Thyroid gland (tissue), 4 donors: Measurements from ENCODE around the gene CTNNA3. TPM values are rescaled to one million over a fixed set of nuclear protein-coding genes. Genes with fewer than 3 reads are reported as not detected.

Source experiments
- DNase-seq, 2 donors: peaks; one replicate each; pipeline ENCODE4 v3.0.0-alpha.2; 2019
- H3K27ac ChIP-seq, 3 donors: fragments of 200-600 bp; sonication (generic); 1 replicate in 2 of 3; 2 replicates in 1 of 3; pipeline ENCODE4 v1.5.1; 2016 to 2019; ENCODE audit warnings: mild to moderate bottlenecking in 1 of 3, moderate library complexity in 1 of 3
- H3K27me3 ChIP-seq: fragments of 200-600 bp; sonication (generic); one replicate; pipeline ENCODE4 v1.5.1; 2019
- H3K36me3 ChIP-seq, 2 donors: fragments of 200-600 bp; sonication (generic); one replicate each; pipeline ENCODE4 v1.5.1; 2016 to 2019
- H3K4me1 ChIP-seq, 2 donors: fragments of 200-600 bp; sonication (generic); one replicate each; pipeline ENCODE4 v1.5.1; 2017 to 2019
- H3K4me3 ChIP-seq, 3 donors: fragments of 200-600 bp; sonication (generic); replicated peaks in 1 of 3; 1 replicate in 2 of 3; 2 replicates in 1 of 3; pipeline ENCODE4 v1.5.1; 2016; ENCODE audit warnings: mild to moderate bottlenecking in 1 of 3
- H3K9me3 ChIP-seq: fragments of 200-600 bp; sonication (generic); one replicate; pipeline ENCODE4 v1.5.1; 2017
- CTCF ChIP-seq, 6 experiments: fragments of 200-600 bp in 3 of 6; fragments of 450-650 bp in 3 of 6; sonication (generic) in 3 of 6; IDR thresholded peaks; one replicate each; pipeline ENCODE4 v1.5.1; 2016 to 2019; ENCODE audit warnings: antibody characterized with exemption in 6 of 6, mild to moderate bottlenecking in 2 of 6, inconsistent platforms in 1 of 6, moderate library complexity in 1 of 6
- POLR2A ChIP-seq, 2 donors: fragments of 450-650 bp; IDR thresholded peaks; one replicate each; pipeline ENCODE4 v1.6.1; 2017; ENCODE audit warnings: antibody characterized with exemption in 2 of 2, mild to moderate bottlenecking in 2 of 2, moderate library complexity in 1 of 2
- WGBS, 2 donors: methylation state at CpG; one replicate each; pipeline ENCODE4 v1.1.5; 2017; 5-methylcytosine and 5-hydroxymethylcytosine counted together
- intact Hi-C: fragments of 100-400 bp; cut with DNase I; formaldehyde crosslinking; loops from one replicate; pipeline ENCODE4 v1.15.1; 2023
- total RNA-seq, 4 donors: library from RNA; depleted of rRNA; stranded (reverse); fragments of >200 nt; gene quantifications; one replicate each; pipeline ENCODE4 v1.2.3, GENCODE V29; 2016

Gene CTNNA3
- total RNA-seq, 4 donors from 2014 or later, result 0.11 to 0.79 (median 0.13) TPM; not detected in 1

DNA sequence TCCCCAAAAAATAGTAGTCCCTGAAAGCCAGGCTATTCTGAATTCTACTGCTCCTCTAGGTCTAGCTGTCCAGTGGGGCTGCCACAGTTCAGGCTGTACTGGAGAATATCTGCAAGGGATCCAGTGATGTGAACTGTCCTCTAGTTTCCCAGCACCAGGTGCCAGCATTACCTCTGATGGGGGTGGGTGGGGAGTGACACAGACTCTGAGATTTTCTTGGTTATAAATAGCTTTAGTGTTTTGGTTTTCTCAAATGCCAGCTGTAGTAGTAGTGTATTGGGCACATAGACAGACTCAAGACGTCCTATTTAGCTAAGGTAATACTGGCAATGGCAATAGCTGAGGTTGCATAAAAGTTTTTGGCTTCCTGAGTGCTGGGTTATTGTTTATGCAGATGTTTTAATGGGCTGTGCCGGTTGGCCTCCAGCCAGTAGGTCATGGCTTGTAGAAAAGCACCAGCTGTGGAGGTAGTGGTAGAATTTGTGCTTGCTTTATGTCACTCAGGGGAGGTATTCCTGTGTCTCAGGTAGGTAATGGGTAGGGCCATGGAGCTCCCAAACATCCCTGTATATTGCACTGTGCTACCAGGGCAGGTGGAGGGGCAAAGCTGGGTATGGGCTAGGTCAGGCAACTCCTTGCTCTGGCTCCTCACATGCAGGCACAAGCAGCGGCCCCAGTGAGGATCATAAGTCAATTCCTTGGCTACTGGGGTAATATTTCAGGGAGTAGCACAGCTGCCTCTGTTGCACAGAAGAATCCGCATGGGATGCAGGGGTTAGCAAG lies 1108.9 kb downstream of the CTNNA3 start:
- Histone ChIP-seq H3K36me3 (no peaks in the 10 kb centered on the region), H3K27me3 (no peaks in the 10 kb centered on the region), H3K4me3 (no peak overlapping the region), H3K9me3 (no peaks in the 10 kb centered on the region), H3K4me1 (no peaks in the 10 kb centered on the region), H3K27ac (no peak overlapping the region)
- WGBS, 2 donors, result 81 to 85% methylated on average over 3 to 4 of the region's 4 CpGs
- no peak for DNase-seq
- intact Hi-C loops, result no loop called here
- TF ChIP-seq CTCF (IDR thresholded peaks at IDR 0.05) (no peak), POLR2A (IDR thresholded peaks at IDR 0.05) (no peak)

DNA sequence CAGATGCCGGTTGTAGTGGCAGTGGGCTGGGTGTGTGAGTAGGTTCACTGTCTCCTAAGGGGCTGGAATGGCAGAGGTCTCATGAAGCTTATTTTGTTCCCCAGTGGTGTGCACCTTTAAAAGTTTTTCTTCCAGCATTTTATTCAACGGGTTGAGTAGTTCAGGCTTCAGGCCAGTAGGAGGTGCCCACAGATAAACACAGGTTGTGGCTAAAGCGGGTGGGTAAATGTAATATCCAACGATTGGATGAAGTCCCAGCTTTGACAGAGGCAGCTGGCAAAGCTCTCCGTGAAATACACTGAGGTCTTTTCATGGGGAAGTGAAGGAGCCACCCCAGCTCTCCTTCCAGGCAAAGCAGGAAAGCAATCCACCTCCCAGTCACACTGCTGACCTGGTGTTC lies 1109.9 kb downstream of the CTNNA3 start:
- DNase-seq, result no peak
- no peak overlapping the region for H3K27ac ChIP-seq
- intact Hi-C loops, result no loop called here
- H3K4me3 ChIP-seq, result no peak overlapping the region
- H3K27me3 ChIP-seq, result no peaks in the 10 kb centered on the region
- no peaks in the 10 kb centered on the region for H3K9me3 ChIP-seq
- H3K4me1 ChIP-seq, result no peaks in the 10 kb centered on the region
- WGBS, 2 donors, result 45 to 46% methylated on average over 4 to 5 of the region's 5 CpGs
- no peak for TF ChIP-seq POLR2A (IDR thresholded peaks at IDR 0.05)
- no peak for TF ChIP-seq CTCF (IDR thresholded peaks at IDR 0.05)
- no peaks in the 10 kb centered on the region for H3K36me3 ChIP-seq

DNA sequence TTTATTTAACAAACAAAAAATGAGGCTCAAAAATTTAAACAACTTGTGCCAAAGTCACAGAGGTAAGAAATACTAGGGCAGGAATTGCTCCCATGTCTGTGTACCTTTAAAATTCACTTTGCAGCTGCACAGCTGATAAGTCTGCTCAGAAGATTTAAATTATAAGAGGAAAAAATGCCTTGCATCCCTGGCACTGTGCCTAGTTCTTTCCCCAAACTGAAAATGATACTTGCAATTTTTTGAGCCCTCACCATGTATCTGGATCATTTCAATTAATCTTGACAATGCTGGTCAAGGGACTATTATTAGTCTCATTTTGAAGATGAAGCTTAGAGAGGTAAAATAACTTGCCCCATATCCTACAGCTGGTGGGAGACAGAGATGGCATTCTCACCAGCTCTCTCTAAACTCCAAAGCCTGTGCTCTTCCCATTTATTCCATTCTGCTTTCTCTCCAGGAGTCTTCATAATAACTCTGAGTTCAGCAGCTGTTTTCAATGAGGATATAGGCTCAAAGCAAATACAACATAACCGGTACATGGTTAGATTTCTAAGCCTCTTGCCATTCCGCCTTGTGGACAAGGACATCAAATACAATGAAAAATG lies 1120.6 kb downstream of the CTNNA3 start:
- no peak for DNase-seq
- 87 to 95% methylated on average over 2 of the region's 2 CpGs for WGBS, 2 donors
- intact Hi-C loops, result no loop called here
- H3K27me3 ChIP-seq, result no peaks in the 10 kb centered on the region
- no peaks in the 10 kb centered on the region for H3K36me3 ChIP-seq
- no peaks in the 10 kb centered on the region for H3K4me1 ChIP-seq
- no peak overlapping the region for H3K4me3 ChIP-seq
- no peaks in the 10 kb centered on the region for H3K9me3 ChIP-seq
- H3K27ac ChIP-seq, result no peak overlapping the region
- TF ChIP-seq POLR2A (IDR thresholded peaks at IDR 0.05) (no peak), CTCF (IDR thresholded peaks at IDR 0.05) (no peak)

GRCh38 chr10:66572700-66573099 lies 1123.3 kb downstream of the CTNNA3 start:
- 87 to 88% methylated on average over 2 of the region's 2 CpGs for WGBS, 2 donors
- no peaks in the 10 kb centered on the region for H3K36me3 ChIP-seq
- no peak for DNase-seq
- TF ChIP-seq CTCF (IDR thresholded peaks at IDR 0.05) (no peak), POLR2A (IDR thresholded peaks at IDR 0.05) (no peak)
- intact Hi-C loops, result no loop called here
- H3K4me1 ChIP-seq, result no peaks in the 10 kb centered on the region
- H3K27ac ChIP-seq, result no peak overlapping the region
- no peaks in the 10 kb centered on the region for H3K27me3 ChIP-seq
- H3K9me3 ChIP-seq, result no peaks in the 10 kb centered on the region
- H3K4me3 ChIP-seq, result no peak overlapping the region

- Histone ChIP-seq H3K9me3 (no peaks in the 10 kb centered on the region), H3K36me3 (no peaks in the 10 kb centered on the region), H3K27me3 (no peaks in the 10 kb centered on the region), H3K4me1 (no peaks in the 10 kb centered on the region), H3K27ac (no peak overlapping the region), H3K4me3 (no peak overlapping the region)
- 78 to 85% methylated on average over 4 of the region's 4 CpGs for WGBS, 2 donors
- intact Hi-C loops, result no loop called here
- DNase-seq, result no peak
- no peak for TF ChIP-seq POLR2A (IDR thresholded peaks at IDR 0.05)
- TF ChIP-seq CTCF (IDR thresholded peaks at IDR 0.05), result no peak
Measured at GRCh38 chr10:66565999-66566398, 1130.0 kb downstream of the CTNNA3 start.
